Amygdala (tissue), 56 donors: Measurements from ENCODE around the gene TOB1.

Experiments used
- DNase-seq, 56 donors: peaks; one replicate each; lab custom pipeline; 2025; lab: John Stamatoyannopoulos, UW

The TOB1 gene

GRCh38 chr17:50834429-50835300 lies 31.5 kb downstream of the TOB1 start:
- no peak for DNase-seq

DNA sequence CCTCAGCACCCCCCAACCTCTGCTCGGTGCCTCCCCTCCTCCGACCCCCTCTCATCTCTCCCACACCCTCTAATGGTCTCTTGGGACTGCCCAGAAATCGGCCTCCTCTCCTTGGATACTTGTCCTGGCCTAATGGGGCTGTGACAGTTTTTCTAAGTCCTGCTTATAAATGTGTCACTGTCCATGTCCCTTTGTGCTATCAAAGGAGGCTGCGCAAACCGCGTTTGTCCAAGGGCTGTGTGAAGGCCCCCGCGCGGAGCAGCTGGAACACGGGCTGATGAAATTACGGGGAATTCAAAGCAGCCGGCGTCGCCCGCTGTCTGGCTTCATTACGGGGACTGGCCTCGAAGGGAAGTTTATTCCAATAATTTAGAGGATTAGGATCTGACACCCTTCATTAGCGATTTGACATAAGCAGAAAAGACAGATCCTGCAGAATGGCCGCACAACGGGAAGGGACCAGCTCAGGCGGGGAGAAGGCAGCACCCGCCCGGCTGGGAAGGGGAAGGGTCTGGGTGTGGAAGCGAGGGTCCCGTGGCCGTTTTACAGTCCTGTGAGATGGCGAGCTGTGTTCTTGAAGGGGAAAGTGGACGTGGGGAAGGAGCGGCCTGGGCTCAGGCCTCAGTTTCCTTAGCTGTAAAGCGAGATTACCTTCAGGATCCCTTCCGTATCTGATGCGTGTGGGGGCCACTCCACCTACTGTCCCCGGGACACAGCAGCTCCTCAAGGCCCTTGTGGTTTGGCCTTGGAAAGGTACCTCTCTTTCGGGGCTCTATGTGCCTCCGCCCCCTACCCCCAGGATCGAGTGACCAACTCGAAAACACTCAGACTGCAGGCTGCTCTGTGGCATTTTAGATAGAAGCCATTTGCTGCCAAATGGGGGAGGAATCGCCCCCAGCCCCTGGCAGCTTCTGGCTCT lies 32.4 kb downstream of the TOB1 start:
- peak in 1 of 56 donors; percentile 21 for DNase-seq

GRCh38 chr17:50832864-50833381 lies 33.2 kb downstream of the TOB1 start:
- no peak for DNase-seq

GRCh38 chr17:50832267-50832863 lies 33.8 kb downstream of the TOB1 start:
- DNase-seq, result no peak

DNA sequence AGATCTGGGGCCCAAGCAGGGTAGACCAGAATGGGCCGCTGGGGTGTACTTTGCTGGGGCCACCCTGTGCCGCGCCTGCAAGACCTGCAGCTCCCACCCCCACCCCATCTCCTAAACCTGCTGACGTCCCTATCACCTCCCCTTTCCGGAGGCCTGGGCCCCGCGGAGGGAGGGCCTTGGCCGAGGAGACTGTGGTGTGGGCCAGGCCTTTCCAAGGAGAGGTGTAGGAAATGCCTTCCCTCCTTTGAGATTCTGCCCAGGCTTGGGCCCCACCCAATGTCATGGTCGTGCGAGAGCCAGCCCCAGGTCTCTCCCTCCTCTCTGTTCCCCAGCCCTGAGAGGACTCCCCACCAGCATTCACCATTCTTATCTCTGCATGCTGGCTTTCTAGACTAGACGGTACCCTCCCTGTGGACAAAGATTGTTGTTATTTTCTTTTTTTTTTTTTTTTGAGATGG lies 34.7 kb downstream of the TOB1 start:
- DNase-seq, result no peak

GRCh38 chr17:50830994-50831393 lies 35.2 kb downstream of the TOB1 start:
- no peak for DNase-seq

- no peak for DNase-seq
Observed at GRCh38 chr17:50830352-50830751, 35.8 kb downstream of the TOB1 start.

GRCh38 chr17:50829332-50829731 lies 36.8 kb downstream of the TOB1 start:
- no peak for DNase-seq

DNA sequence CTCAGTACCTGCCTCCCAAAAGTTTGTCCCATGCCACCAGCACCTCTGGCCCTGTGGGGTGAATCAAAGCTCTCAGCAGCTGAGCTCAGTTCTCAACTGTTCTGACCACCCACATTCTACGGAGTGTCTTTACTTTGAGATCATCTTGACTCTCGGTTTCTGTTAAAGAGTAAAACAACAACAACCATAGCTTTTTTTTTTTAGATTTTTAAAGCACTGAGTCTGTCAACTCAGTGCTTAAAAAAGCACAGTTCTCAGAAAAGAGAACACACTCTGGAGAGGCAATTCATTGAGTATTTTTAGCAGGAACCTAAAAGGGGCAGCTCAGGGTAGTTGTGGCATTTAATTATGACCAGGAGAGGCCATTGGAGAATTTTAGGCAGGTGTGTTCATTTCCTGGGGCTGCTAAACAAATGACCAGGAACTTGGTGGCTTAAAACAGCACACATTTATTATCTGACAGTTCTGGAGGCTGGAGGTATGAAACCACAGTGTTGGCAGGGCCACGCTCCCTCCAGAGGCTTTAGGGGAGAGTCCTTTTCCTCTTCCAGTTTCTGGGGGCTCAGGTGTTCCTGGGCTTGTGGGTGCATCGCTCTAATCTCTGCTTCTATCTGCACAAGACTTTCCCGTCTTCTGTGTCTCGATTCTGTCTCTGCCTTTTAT lies 37.5 kb downstream of the TOB1 start:
- DNase-seq, result no peak

DNA sequence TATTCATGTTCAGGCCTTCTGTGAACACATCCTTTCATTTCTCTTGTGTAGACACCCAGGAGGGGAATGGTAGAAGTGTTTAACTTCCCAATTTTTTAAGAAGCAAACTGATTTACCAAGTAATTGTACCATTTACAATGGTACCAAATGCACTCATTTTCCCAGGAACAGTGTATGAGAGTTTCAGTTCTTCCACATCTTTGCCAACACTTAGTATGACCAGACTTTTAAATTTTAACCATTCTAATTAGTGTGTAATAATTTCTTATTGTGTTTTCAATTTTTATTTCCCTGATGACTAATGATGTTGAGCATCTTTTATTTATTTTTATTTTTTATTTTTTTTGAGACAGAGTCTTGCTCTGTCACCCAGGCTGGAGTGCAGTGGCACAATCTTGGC lies 41.0 kb downstream of the TOB1 start:
- DNase-seq, result no peak

DNA sequence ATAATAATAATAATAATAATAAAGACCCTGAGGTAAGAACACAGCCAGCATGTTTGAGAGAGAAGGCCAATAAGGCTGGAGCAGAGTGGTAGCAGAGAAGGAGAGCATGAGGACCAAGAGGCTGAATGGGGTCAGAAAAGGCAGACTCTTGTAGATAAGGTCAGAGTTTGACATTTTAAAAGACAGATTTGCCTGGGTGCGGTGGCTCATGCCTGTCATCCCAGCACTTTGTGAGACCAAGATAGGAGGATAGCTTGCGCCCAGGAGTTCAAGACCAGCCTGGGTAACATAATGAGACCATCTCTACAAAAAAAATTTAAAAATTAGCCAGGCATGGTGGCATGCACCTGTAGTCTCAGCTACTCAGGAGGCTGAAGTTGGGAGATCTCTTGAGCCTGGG lies 41.7 kb downstream of the TOB1 start:
- no peak for DNase-seq

- DNase-seq, result no peak
Observed at GRCh38 chr17:50822550-50822949, 43.6 kb downstream of the TOB1 start.

- peak in 1 of 56 donors; percentile 11 for DNase-seq
Observed at GRCh38 chr17:50820651-50821050, 45.5 kb downstream of the TOB1 start.

- no peak for DNase-seq
Observed at GRCh38 chr17:50818921-50819657, 47.1 kb downstream of the TOB1 start.

DNA sequence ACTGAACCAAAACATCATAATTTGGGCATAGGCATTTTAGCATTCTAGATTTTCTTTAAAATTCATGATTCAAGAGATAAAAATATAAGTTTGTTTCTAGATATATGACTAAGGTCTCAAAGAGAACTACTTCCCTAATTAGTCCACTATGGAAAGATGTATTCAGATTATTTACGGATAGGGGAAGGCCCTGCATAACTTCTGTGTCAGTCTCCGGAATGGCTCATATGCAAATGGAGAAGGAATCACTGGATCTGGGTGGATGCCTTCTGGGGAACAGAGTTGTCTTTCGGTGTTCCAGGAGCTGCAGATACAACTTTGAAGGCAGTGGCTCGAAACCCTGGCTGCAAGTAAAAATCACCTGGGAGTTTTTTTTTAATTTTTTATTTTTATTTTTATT lies 47.9 kb downstream of the TOB1 start:
- DNase-seq, result no peak

DNA sequence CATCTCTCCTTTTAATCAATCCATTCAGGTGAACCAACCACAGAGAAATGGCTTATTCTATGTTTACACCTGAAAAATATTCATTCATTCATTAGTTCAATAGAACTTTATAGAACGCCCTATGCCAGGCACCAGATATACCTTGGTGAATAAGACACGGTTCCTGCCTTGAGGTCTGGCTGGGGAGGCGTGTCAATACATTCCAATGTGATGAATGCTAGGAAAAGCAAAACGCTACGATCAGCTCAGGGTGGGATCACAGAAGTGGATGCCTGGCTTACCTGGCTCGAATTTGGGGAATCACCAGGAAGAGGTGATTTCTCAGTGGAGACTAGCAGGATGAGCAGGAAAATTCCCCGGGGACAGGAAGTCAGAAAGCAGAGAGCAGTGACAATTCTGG lies 48.3 kb downstream of the TOB1 start:
- DNase-seq, result no peak

GRCh38 chr17:50816771-50817751 lies 49.1 kb downstream of the TOB1 start:
- DNase-seq, result peak in 14 of 56 donors; percentile 6 to 62 (median 20)

DNA sequence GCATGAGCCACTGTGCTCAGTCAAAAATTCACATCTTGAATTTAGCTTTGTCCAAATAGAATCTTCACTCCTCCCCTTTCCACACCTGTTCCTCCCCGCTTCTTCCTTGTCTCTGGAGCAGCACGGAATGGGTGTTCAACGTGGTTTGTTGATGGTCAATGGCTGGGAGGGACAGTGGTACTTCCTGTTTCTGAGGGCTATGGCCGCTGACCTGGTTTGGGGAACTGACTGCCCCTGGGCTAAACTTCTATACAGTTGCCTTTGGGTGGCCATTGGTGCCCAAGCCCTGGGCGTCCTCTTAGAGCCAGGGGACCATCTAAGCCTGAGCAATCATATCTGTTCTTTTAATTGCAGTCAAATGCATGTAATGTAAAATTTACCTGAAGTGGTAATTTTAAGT lies 49.9 kb downstream of the TOB1 start:
- DNase-seq, result no peak
